ENCODE results near the gene HOXC12. TPM values are rescaled to one million over a fixed set of nuclear protein-coding genes. Genes with fewer than 3 reads are reported as not detected.

HOXC12 gene
- polyA plus RNA-seq, 4 donors, result not detected

DNA sequence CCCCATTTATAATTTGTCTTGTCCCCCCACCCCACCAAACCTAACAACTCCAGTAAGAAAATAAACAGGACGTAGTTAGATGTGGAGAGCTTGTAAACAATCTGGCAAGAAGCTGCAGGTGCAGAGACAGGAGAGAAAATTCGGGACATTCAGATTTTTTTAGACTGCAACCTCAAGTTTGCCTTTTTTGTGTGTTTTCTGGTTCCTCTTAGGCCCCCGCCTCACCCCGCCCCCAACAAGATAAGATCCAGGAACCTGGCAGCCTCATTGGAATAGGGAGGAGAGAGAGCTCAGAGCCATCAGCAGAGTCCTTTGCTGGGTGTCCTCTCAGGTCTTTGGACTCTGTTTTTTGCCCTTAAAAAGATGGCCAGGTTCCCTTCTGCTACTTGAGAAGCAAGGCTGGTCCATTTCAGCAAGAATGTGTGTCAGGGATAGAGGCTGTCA lies 33.1 kb downstream of the HOXC12 start:
- no peak for DNase-seq
- no peak for FAIRE-seq
- WGBS, 3 donors, result 1 to 12% (median 6%) methylated on average over 4 of the region's 4 CpGs
- Histone ChIP-seq H3K27me3 (ENCODE audit: control insufficient read depth in 3 of 3, insufficient read depth in 3 of 3, low read length in 3 of 3) (peaks cover 7 to 99% (median 72%) of the 10 kb centered on the region in 3 donors), H3K4me1 (ENCODE audit: control insufficient read depth in 3 of 3, insufficient read depth in 2 of 3, low read depth in 1 of 3, low read length in 2 of 3) (peaks cover 3 to 32% (median 5%) of the 10 kb centered on the region in 3 donors), H3K36me3 (ENCODE audit: control insufficient read depth in 3 of 3, insufficient read depth in 2 of 3, low read depth in 1 of 3, low read length in 3 of 3) (no peaks in the 10 kb centered on the region), H3K27ac (ENCODE audit: low read depth in 1 of 3, low read length in 2 of 3) (no peak overlapping the region), H3K4me3 (ENCODE audit: low read depth in 1 of 3, low read length in 3 of 3) (no peak overlapping the region), H3K9me3 (ENCODE audit: control insufficient read depth in 2 of 2, insufficient read depth in 1 of 2, low read depth in 1 of 2, low read length in 1 of 2) (peaks cover 0 to 4% of the 10 kb centered on the region in 2 donors)

DNA sequence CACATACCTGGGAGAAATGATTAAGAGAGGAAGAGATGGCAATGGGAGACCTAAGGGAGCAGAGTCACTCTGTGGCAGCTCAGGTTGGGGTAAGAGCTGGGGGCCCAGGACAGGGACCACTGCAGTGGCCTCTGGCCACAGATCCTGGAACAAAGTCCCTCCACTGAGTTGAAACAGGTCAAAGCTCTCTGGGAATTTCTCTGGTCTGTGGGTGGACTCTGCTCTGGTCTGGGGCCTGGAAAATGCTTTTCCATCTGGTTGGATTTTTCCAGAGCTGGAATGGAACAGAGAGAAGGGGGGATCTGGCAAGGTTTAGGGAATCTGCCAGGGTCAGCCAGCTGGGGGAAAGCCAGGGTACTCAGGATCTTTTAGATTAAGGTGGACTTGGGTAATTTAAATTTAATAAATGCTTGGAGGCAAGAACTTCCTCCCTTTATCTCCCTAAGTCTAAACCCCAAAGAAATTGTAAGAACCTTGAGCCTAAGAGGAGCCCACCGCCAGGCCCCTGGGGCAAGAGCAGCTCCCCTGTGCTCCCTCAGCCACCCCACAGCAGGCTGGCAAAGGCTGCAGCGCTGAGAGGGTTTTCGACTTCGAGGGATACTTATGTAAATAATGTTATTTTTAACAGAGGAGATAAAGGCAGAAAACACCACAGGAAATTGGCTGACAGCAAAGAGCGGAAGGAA lies 34.0 kb downstream of the HOXC12 start:
- FAIRE-seq (no peak), DNase-seq (peak in 1 of 2 donors; percentile 33)
- WGBS, 3 donors, result 7 to 10% (median 8%) methylated on average over 5 of the region's 5 CpGs

DNA sequence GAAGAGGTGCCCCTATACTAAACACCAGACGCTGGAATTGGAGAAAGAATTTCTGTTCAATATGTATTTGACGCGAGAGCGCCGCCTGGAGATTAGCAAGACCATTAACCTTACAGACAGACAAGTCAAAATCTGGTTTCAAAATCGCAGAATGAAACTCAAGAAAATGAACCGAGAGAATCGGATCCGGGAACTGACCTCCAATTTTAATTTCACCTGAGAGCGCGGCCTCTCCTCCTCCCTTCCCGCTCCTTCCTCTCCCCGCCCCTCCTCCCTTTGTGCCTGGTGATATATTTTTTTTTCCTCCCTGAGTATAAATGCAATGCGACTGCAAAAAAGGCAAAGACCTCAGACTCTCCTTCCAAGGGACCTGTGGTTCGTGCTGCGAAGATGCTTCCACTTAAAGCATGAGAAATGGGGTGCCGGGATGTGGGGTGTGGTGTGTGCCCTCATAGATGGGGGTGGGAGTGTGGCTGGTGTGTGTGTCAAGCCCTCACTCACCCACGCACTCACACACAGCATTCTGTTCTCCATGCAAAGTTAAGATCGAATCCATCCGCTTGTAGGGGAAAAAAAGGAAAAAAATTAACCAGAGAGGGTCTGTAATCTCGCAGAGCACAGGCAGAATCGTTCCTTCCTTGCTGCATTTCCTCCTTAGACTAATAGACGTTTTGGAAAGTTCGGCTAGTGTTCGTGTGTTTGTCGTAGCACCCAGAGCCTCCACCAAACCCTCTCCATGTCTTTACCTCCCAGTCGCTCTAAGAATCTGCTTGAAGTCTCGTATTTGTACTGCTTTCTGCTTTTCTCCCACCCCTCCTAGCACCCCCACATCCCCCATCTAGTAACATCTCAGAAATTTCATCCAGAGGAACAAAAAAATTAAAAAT lies 34.8 kb downstream of the HOXC12 start:
- Histone ChIP-seq H3K27me3 (ENCODE audit: control insufficient read depth in 3 of 3, insufficient read depth in 3 of 3, low read length in 3 of 3) (peaks cover 7 to 99% (median 70%) of the 10 kb centered on the region in 3 donors), H3K27ac (ENCODE audit: low read depth in 1 of 3, low read length in 2 of 3) (no peak overlapping the region), H3K36me3 (ENCODE audit: control insufficient read depth in 3 of 3, insufficient read depth in 2 of 3, low read depth in 1 of 3, low read length in 3 of 3) (no peaks in the 10 kb centered on the region), H3K4me1 (ENCODE audit: control insufficient read depth in 3 of 3, insufficient read depth in 2 of 3, low read depth in 1 of 3, low read length in 2 of 3) (peaks cover 5 to 38% (median 6%) of the 10 kb centered on the region in 3 donors), H3K4me3 (ENCODE audit: low read depth in 1 of 3, low read length in 3 of 3) (no peak overlapping the region), H3K9me3 (ENCODE audit: control insufficient read depth in 2 of 2, insufficient read depth in 1 of 2, low read depth in 1 of 2, low read length in 1 of 2) (peaks cover 0 to 4% of the 10 kb centered on the region in 2 donors)
- WGBS, 3 donors, result 3 to 5% (median 4%) methylated on average over 28 of the region's 28 CpGs
- DNase-seq (peak; percentile 56 to 71), FAIRE-seq (no peak)

More for the DNA sequence above, 34.0 kb downstream of the HOXC12 start:
- peaks cover 0 to 4% of the 10 kb centered on the region in 2 donors for H3K9me3 ChIP-seq (ENCODE audit: control insufficient read depth in 2 of 2, insufficient read depth in 1 of 2, low read depth in 1 of 2, low read length in 1 of 2)
- no peak overlapping the region for H3K27ac ChIP-seq (ENCODE audit: low read depth in 1 of 3, low read length in 2 of 3)
- H3K4me3 ChIP-seq (ENCODE audit: low read depth in 1 of 3, low read length in 3 of 3), result no peak overlapping the region
- H3K27me3 ChIP-seq (ENCODE audit: control insufficient read depth in 3 of 3, insufficient read depth in 3 of 3, low read length in 3 of 3), result peaks cover 7 to 99% (median 70%) of the 10 kb centered on the region in 3 donors
- H3K36me3 ChIP-seq (ENCODE audit: control insufficient read depth in 3 of 3, insufficient read depth in 2 of 3, low read depth in 1 of 3, low read length in 3 of 3), result no peaks in the 10 kb centered on the region
- peaks cover 3 to 32% (median 5%) of the 10 kb centered on the region in 3 donors for H3K4me1 ChIP-seq (ENCODE audit: control insufficient read depth in 3 of 3, insufficient read depth in 2 of 3, low read depth in 1 of 3, low read length in 2 of 3)

DNA sequence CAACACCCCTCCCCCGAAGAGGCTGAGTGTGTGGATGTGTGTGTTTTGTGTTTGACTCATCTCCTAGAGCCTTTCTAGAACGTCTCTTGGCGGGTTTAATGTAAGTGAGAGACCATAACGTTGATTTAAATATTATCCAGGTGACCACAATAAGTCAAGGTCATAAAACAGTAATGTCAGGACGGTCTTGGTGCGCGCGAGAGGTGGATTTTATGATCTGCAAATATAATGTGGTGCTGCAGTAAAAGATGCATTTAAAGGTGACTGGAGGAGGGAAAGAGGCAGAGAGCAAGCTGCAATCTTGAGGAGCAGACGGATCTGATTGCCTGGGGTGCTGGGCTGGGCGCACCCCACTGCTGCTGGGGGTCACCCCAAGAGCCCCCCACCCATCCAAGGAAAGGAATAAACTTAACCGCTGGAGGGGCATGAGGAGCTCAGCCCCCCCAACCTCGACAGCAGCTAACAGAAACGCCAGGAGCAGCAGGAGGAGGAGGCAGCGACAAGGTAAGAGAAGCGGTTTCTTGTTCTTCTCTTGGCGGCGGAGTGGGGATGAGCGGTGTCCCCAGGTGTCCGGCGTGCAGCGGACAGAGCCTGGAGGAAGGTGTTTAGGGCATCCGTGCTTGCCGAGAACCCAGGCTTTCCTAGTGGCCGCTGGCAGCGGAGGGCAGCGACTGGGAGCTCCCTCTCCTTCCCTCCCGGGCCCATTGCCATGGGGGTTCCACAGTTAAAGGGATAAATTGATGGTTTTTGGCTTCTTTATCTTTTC lies 35.8 kb downstream of the HOXC12 start:
- FAIRE-seq (no peak), DNase-seq (peak in 1 of 2 donors; percentile 32)
- H3K27ac ChIP-seq (ENCODE audit: low read depth in 1 of 3, low read length in 2 of 3), result no peak overlapping the region
- 3 to 7% (median 4%) methylated on average over 27 of the region's 27 CpGs for WGBS, 3 donors
- H3K9me3 ChIP-seq (ENCODE audit: control insufficient read depth in 2 of 2, insufficient read depth in 1 of 2, low read depth in 1 of 2, low read length in 1 of 2), result peaks cover 0 to 4% of the 10 kb centered on the region in 2 donors
- H3K36me3 ChIP-seq (ENCODE audit: control insufficient read depth in 3 of 3, insufficient read depth in 2 of 3, low read depth in 1 of 3, low read length in 3 of 3), result no peaks in the 10 kb centered on the region
- H3K4me1 ChIP-seq (ENCODE audit: control insufficient read depth in 3 of 3, insufficient read depth in 2 of 3, low read depth in 1 of 3, low read length in 2 of 3), result peaks cover 4 to 43% (median 8%) of the 10 kb centered on the region in 3 donors
- peaks cover 7 to 100% (median 73%) of the 10 kb centered on the region in 3 donors for H3K27me3 ChIP-seq (ENCODE audit: control insufficient read depth in 3 of 3, insufficient read depth in 3 of 3, low read length in 3 of 3)
- no peak overlapping the region for H3K4me3 ChIP-seq (ENCODE audit: low read depth in 1 of 3, low read length in 3 of 3)

DNA sequence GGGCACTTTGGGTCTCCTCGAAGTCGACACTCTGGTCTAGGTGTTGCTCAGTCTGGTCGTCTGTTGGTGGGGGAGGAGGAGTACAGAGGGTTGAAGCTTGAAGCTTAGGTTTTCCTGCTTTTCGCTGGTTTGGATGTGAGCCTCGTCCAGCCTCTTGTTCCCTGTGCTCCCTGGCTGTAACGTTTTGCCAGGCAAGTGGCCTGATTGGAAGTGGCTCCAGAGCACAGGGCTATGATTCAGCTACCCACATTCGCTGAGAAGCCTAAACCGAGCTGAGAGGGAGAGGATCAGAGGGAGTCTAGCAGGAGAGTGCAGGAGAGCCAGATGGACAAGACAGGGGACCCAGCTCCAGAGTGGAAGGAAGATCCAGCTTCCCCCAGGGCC lies 36.4 kb downstream of the HOXC12 start:
- DNase-seq (no peak), FAIRE-seq (no peak)
- WGBS, 3 donors, result 4 to 7% (median 4%) methylated on average over 8 of the region's 8 CpGs
- Histone ChIP-seq H3K36me3 (ENCODE audit: control insufficient read depth in 3 of 3, insufficient read depth in 2 of 3, low read depth in 1 of 3, low read length in 3 of 3) (no peaks in the 10 kb centered on the region), H3K4me1 (ENCODE audit: control insufficient read depth in 3 of 3, insufficient read depth in 2 of 3, low read depth in 1 of 3, low read length in 2 of 3) (peaks cover 4 to 44% (median 4%) of the 10 kb centered on the region in 3 donors), H3K27ac (ENCODE audit: low read depth in 1 of 3, low read length in 2 of 3) (no peak overlapping the region), H3K4me3 (ENCODE audit: low read depth in 1 of 3, low read length in 3 of 3) (no peak overlapping the region), H3K27me3 (ENCODE audit: control insufficient read depth in 3 of 3, insufficient read depth in 3 of 3, low read length in 3 of 3) (peaks cover 7 to 100% (median 71%) of the 10 kb centered on the region in 3 donors), H3K9me3 (ENCODE audit: control insufficient read depth in 2 of 2, insufficient read depth in 1 of 2, low read depth in 1 of 2, low read length in 1 of 2) (no peaks in the 10 kb centered on the region)

DNA sequence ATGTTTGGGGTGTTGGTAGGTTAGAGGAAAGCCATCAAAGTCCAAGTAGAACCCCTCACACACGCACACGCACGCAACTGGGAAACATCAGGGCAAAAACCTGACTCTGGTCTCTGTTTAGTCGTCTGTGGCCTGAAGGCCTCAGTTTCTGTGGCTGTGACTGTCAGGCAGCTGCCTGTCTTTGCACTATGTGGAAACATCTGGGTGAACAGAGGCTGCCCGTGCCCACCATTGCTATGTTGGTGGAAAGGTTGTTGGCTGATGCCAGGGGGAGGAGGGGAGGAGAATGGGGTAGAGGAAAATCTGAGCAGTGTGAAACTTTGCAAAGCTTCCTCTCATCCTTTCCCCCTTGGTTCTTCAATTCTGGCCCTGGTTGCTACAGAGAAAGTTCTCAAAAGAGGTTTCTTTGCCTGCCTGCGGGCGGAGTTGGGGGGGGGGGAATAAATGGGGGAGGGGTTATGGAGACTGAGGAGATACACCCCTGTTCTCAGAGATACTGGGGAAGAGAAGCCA lies 37.7 kb downstream of the HOXC12 start:
- WGBS, 3 donors, result 25 to 40% (median 25%) methylated on average over 7 of the region's 7 CpGs

DNA sequence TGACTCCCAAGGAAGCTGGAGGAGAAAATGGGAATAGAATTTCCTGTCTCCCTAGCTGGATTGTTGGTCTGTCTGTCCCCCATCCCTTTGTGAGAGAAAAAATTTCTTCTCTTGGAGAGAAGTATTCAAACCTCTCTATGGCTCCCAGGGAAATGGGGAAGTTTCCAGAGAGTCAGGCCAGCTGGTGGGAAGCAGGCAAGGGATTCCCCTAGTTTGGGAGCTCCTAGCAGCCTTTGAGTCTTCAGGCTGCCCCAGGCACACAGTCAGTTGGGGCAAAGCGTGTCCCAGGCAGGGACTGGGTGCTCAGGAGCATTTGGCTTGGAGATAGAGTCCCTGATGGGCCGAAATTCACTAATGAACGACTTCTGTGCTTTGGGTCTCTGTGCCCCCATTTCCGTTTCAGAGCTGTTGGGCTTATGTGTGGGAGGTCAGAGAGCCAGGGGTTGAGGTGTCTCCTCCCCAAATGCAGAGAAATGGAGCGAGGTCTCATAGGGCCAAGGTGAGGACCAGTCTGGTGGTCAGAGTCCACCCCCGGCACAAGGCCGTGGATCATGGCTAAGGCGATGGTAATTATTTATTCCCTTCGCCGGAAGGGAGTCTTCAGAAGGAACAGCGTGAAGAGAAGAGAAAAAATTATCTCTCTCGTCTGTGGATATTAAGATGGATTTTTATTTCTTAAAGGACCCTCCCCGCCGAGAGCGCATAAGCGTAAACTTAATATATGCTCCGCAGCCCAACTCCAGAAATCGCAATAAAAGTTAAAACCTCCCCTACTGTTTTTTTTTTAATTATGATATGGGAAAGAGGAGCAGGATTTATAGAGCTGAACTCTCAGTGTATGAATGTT lies 38.7 kb downstream of the HOXC12 start:
- peaks cover 7 to 100% (median 76%) of the 10 kb centered on the region in 3 donors for H3K27me3 ChIP-seq (ENCODE audit: control insufficient read depth in 3 of 3, insufficient read depth in 3 of 3, low read length in 3 of 3)
- H3K4me3 ChIP-seq (ENCODE audit: low read depth in 1 of 3, low read length in 3 of 3), result no peak overlapping the region
- H3K36me3 ChIP-seq (ENCODE audit: control insufficient read depth in 3 of 3, insufficient read depth in 2 of 3, low read depth in 1 of 3, low read length in 3 of 3), result no peaks in the 10 kb centered on the region
- FAIRE-seq (no peak), DNase-seq (no peak)
- peaks cover 4 to 34% (median 4%) of the 10 kb centered on the region in 3 donors for H3K4me1 ChIP-seq (ENCODE audit: control insufficient read depth in 3 of 3, insufficient read depth in 2 of 3, low read depth in 1 of 3, low read length in 2 of 3)
- no peak overlapping the region for H3K27ac ChIP-seq (ENCODE audit: low read depth in 1 of 3, low read length in 2 of 3)
- peaks cover 0 to 3% of the 10 kb centered on the region in 2 donors for H3K9me3 ChIP-seq (ENCODE audit: control insufficient read depth in 2 of 2, insufficient read depth in 1 of 2, low read depth in 1 of 2, low read length in 1 of 2)
- 22 to 32% (median 27%) methylated on average over 18 of the region's 18 CpGs for WGBS, 3 donors

More for the DNA sequence above, 37.7 kb downstream of the HOXC12 start:
- peaks cover 7 to 100% (median 72%) of the 10 kb centered on the region in 3 donors for H3K27me3 ChIP-seq (ENCODE audit: control insufficient read depth in 3 of 3, insufficient read depth in 3 of 3, low read length in 3 of 3)
- DNase-seq, result no peak
- peaks cover 4 to 40% (median 4%) of the 10 kb centered on the region in 3 donors for H3K4me1 ChIP-seq (ENCODE audit: control insufficient read depth in 3 of 3, insufficient read depth in 2 of 3, low read depth in 1 of 3, low read length in 2 of 3)
- no peaks in the 10 kb centered on the region for H3K36me3 ChIP-seq (ENCODE audit: control insufficient read depth in 3 of 3, insufficient read depth in 2 of 3, low read depth in 1 of 3, low read length in 3 of 3)
- H3K9me3 ChIP-seq (ENCODE audit: control insufficient read depth in 2 of 2, insufficient read depth in 1 of 2, low read depth in 1 of 2, low read length in 1 of 2), result peaks cover 0 to 3% of the 10 kb centered on the region in 2 donors
- no peak overlapping the region for H3K27ac ChIP-seq (ENCODE audit: low read depth in 1 of 3, low read length in 2 of 3)
- FAIRE-seq, result no peak
- H3K4me3 ChIP-seq (ENCODE audit: low read depth in 1 of 3, low read length in 3 of 3), result no peak overlapping the region
